Activated CD4-positive, alpha-beta memory T cell treated with anti-CD3 and anti-CD28 coated beads for 36 hours (primary cell): ENCODE data around the gene RAB6A. TPM values are rescaled to one million over a fixed set of nuclear protein-coding genes. Genes with fewer than 3 reads are reported as not detected.

Source experiments
- CTCF ChIA-PET: fragments of 350-600 bp; sonication (Branson Sonifier 250); formaldehyde crosslinking; loops from one replicate; lab custom pipeline; 2021; ENCODE audit warnings: antibody characterized with exemption, inconsistent platforms; lab: Charles Lee
- POLR2A ChIA-PET: fragments of 350-600 bp; sonication (Branson Sonifier 250); formaldehyde crosslinking; loops from one replicate; lab custom pipeline; 2021; ENCODE audit warnings: antibody characterized with exemption; lab: Charles Lee
- DNase-seq: peaks from one replicate; pipeline ENCODE4 v3.0.0-alpha.2; 2020
- H3K27ac Mint-ChIP-seq: one replicate; pipeline ENCODE4 v1.8.0; 2021; ENCODE audit warnings: mixed read lengths
- H3K27me3 Mint-ChIP-seq: one replicate; pipeline ENCODE4 v1.8.0; 2021; ENCODE audit warnings: mixed read lengths
- H3K36me3 Mint-ChIP-seq: one replicate; pipeline ENCODE4 v1.8.0; 2021; ENCODE audit warnings: mixed read lengths
- H3K4me1 Mint-ChIP-seq: one replicate; pipeline ENCODE4 v1.8.0; 2021; ENCODE audit warnings: low read depth, mixed read lengths
- H3K4me3 Mint-ChIP-seq: one replicate; pipeline ENCODE4 v1.8.0; 2021; ENCODE audit warnings: mild to moderate bottlenecking, mixed read lengths
- H3K9me3 Mint-ChIP-seq: one replicate; pipeline ENCODE4 v1.8.0; 2021; ENCODE audit warnings: mixed read lengths
- intact Hi-C: fragments of 100-400 bp; cut with micrococcal nuclease; formaldehyde crosslinking; loops from one replicate; pipeline ENCODE4 v1.15.1; 2023
- total RNA-seq, 2 experiments: library from RNA; stranded (reverse); gene quantifications; one replicate each; pipeline ENCODE4 v1.2.3, GENCODE V29; 2021

The RAB6A gene
- total RNA-seq, 2 experiments from 2014 or later, result 66.0 to 71.0 TPM

GRCh38 chr11:73635721-73636120 lies 125.2 kb downstream of the RAB6A start:
- Mint-ChIP-seq H3K4me3 (no peak overlapping the region), H3K27me3 (no peaks in the 10 kb centered on the region), H3K36me3 (no peaks in the 10 kb centered on the region), H3K27ac (no peak overlapping the region), H3K9me3 (no peaks in the 10 kb centered on the region), H3K4me1 (peaks cover 11% of the 10 kb centered on the region)
- intact Hi-C loops, result no loop called here
- ChIA-PET CTCF (interaction anchor here (2.1 to 2.2 kb wide), 2 partner anchors 10 to 25 kb away, joined by 6 to 13 read pairs; no protein-coding TSS in a partner anchor), POLR2A (no interaction called here)
- DNase-seq, result no peak

GRCh38 chr11:73633999-73634398 lies 126.9 kb downstream of the RAB6A start:
- intact Hi-C loops, result no loop called here
- CTCF ChIA-PET, result no interaction called here
- no peaks in the 10 kb centered on the region for H3K9me3 Mint-ChIP-seq
- no peaks in the 10 kb centered on the region for H3K36me3 Mint-ChIP-seq
- POLR2A ChIA-PET, result no interaction called here
- no peaks in the 10 kb centered on the region for H3K27me3 Mint-ChIP-seq
- DNase-seq, result no peak
- no peak overlapping the region for H3K4me3 Mint-ChIP-seq
- H3K27ac Mint-ChIP-seq, result no peak overlapping the region
- H3K4me1 Mint-ChIP-seq, result peaks cover 6% of the 10 kb centered on the region

- intact Hi-C loops, result no loop called here
- no peaks in the 10 kb centered on the region for H3K9me3 Mint-ChIP-seq
- peaks cover 6% of the 10 kb centered on the region for H3K4me1 Mint-ChIP-seq
- no peaks in the 10 kb centered on the region for H3K27me3 Mint-ChIP-seq
- H3K27ac Mint-ChIP-seq, result no peak overlapping the region
- H3K4me3 Mint-ChIP-seq, result no peak overlapping the region
- H3K36me3 Mint-ChIP-seq, result no peaks in the 10 kb centered on the region
- no peak for DNase-seq
- ChIA-PET POLR2A (no interaction called here), CTCF (no interaction called here)
These were observed 127.9 kb downstream of the RAB6A start for GRCh38 chr11:73632996-73633395.

GRCh38 chr11:73629907-73630306 lies 131.0 kb downstream of the RAB6A start:
- Mint-ChIP-seq H3K4me3 (no peak overlapping the region), H3K4me1 (peaks cover 6% of the 10 kb centered on the region), H3K27me3 (no peaks in the 10 kb centered on the region), H3K9me3 (no peaks in the 10 kb centered on the region), H3K27ac (no peak overlapping the region), H3K36me3 (no peaks in the 10 kb centered on the region)
- intact Hi-C loops, result no loop called here
- DNase-seq, result no peak
- CTCF ChIA-PET, result interaction anchor here (0.7 kb wide), 1 partner anchor 760 kb away, joined by 3 read pairs; no protein-coding TSS in a partner anchor
- POLR2A ChIA-PET, result interaction anchor here (0.6 kb wide), 1 partner anchor 151 kb away, joined by 5 read pairs; no protein-coding TSS in a partner anchor

GRCh38 chr11:73625696-73626318 lies 135.1 kb downstream of the RAB6A start:
- Mint-ChIP-seq H3K36me3 (no peaks in the 10 kb centered on the region), H3K4me3 (no peak overlapping the region), H3K27me3 (peaks cover 14% of the 10 kb centered on the region), H3K9me3 (no peaks in the 10 kb centered on the region), H3K27ac (no peak overlapping the region), H3K4me1 (no peaks in the 10 kb centered on the region)
- DNase-seq, result peak; percentile 75
- ChIA-PET POLR2A (no interaction called here), CTCF (interaction anchor here (0.6 to 6.7 kb wide), 63 partner anchors 9 to 1552 kb away, joined by 3 to 173 read pairs (median 4); partner anchors contain the start of genes MRPL48 and PLEKHB1)
- intact Hi-C loops, result loop anchor here (1.0 kb wide), 1 partner anchor 35 kb away; no protein-coding TSS in a partner anchor

Other genes with a start within 250 kb of the RAB6A start
- gene FAM168A, start 163.0 kb downstream of the RAB6A start, total RNA-seq, result 10 to 100 TPM; 12.2 TPM
- gene PLEKHB1, start 114.5 kb downstream of the RAB6A start, total RNA-seq, result 10 to 100 TPM; 13.2 to 16.0 TPM
- gene MRPL48, start 26.8 kb upstream of the RAB6A start, total RNA-seq, result 10 to 100 TPM; 43.4 to 45.7 TPM
- 10 to 100 TPM; 89.5 to 91.6 TPM for gene COA4, start 115.8 kb upstream of the RAB6A start, total RNA-seq
- gene PAAF1, start 115.9 kb upstream of the RAB6A start, total RNA-seq, result 10 to 100 TPM; 29.9 to 33.8 TPM
- gene DNAJB13, start 190.0 kb upstream of the RAB6A start, total RNA-seq, result under 1 TPM in 1 of 2 experiments, not detected in 1; 0.19 TPM
- 100 to 1,000 TPM; 461 to 471 TPM for gene UCP2, start 221.8 kb upstream of the RAB6A start, total RNA-seq
- gene UCP3, start 248.0 kb upstream of the RAB6A start, total RNA-seq, result 1 to 10 TPM; 1.4 to 2.0 TPM